ENCODE measurements around the gene ATF7. TPM values are rescaled to one million over a fixed set of nuclear protein-coding genes. Genes with fewer than 3 reads are reported as not detected.

ATF7 gene
- total and polyA plus RNA-seq, 2 donors (not counting 1 experiment from before 2014, with no cell fraction given), result 15.7 to 42.2 TPM

GRCh38 chr12:53468282-53468681 lies 157.9 kb downstream of the ATF7 start:
- Mint-ChIP-seq H3K4me3 (no peak overlapping the region), H3K27ac (no peak overlapping the region), H3K27me3 (no peaks in the 10 kb centered on the region), H3K4me1 (peaks cover 4% of the 10 kb centered on the region), H3K9me3 (ENCODE audit: insufficient read depth) (no peaks in the 10 kb centered on the region)
- Histone ChIP-seq H3K27ac (ENCODE audit: low read length in 2 of 2) (no peak overlapping the region), H3K4me3 (ENCODE audit: control extremely low read depth in 1 of 5, extremely low read depth in 1 of 5, insufficient read depth in 1 of 5, low read depth in 2 of 5, low read length in 4 of 5) (no peak overlapping the region), H2AFZ (ENCODE audit: insufficient read depth, low read depth, low read length, poor library complexity, severe bottlenecking) (no peak overlapping the region), H3K9ac (ENCODE audit: low read length) (no peak overlapping the region), H3K36me3 (replicated peaks in 1 of 2; ENCODE audit: control extremely low read depth in 1 of 2, control insufficient read depth in 1 of 2, extremely low read depth in 1 of 2, insufficient read depth in 2 of 2, low read length in 1 of 2) (peaks cover 22 to 96% of the 10 kb centered on the region in 2 experiments), H3K79me2 (ENCODE audit: control insufficient read depth, insufficient read depth, low read length) (peaks cover 73% of the 10 kb centered on the region), H4K20me1 (ENCODE audit: control insufficient read depth, insufficient read depth, low read length, poor library complexity, severe bottlenecking) (peaks cover 87% of the 10 kb centered on the region), H3K27me3 (replicated peaks in 1 of 4; ENCODE audit: control extremely low read depth in 1 of 4, control insufficient read depth in 3 of 4, insufficient read depth in 4 of 4, low read length in 3 of 4) (no peaks in the 10 kb centered on the region), H3K9me3 (ENCODE audit: control extremely low read depth in 1 of 3, control insufficient read depth in 2 of 3, insufficient read depth in 1 of 3, low read length in 2 of 3) (no peaks in the 10 kb centered on the region), H3K4me2 (replicated peaks; ENCODE audit: low read depth, low read length, poor library complexity, severe bottlenecking) (no peak overlapping the region), H3K4me1 (ENCODE audit: control insufficient read depth in 2 of 2, insufficient read depth in 2 of 2, low read length in 2 of 2) (no peaks in the 10 kb centered on the region)
- ATAC-seq (ENCODE audit: low read depth) (no peak), DNase-seq (no peak)
- ChIA-PET CTCF (interaction anchor here (0.6 to 1.1 kb wide), 2 partner anchors 10 to 115 kb away, joined by 3 to 4 read pairs; no protein-coding TSS in a partner anchor), POLR2A (interaction anchor here (0.6 to 0.7 kb wide), 3 partner anchors 20 to 202 kb away, joined by 3 read pairs; no protein-coding TSS in a partner anchor)
- no peak for TF ChIP-seq EZH2 (IDR thresholded peaks at IDR 0.05; ENCODE audit: borderline replicate concordance, insufficient read depth, low read depth, low read length, poor library complexity, severe bottlenecking)
- TF ChIP-seq CTCF (IDR thresholded peaks at IDR 0.05), result no peak
- intact Hi-C loops (cut with micrococcal nuclease), result no loop called here
- WGBS (ENCODE audit: insufficient coverage), result no CpG with 5 or more reads among the region's 1 CpG

- H3K27ac Mint-ChIP-seq, result no peak overlapping the region
Observed at GRCh38 chr12:53467880-53468279, 158.3 kb downstream of the ATF7 start.

More at GRCh38 chr12:53467880-53468279, 158.3 kb downstream of the ATF7 start:
- ChIA-PET POLR2A (interaction anchor here (0.6 to 0.7 kb wide), 3 partner anchors 21 to 202 kb away, joined by 3 read pairs; no protein-coding TSS in a partner anchor), CTCF (interaction anchor here (0.6 to 1.1 kb wide), 2 partner anchors 10 to 115 kb away, joined by 3 to 4 read pairs; no protein-coding TSS in a partner anchor)
- H3K9me3 ChIP-seq (ENCODE audit: control extremely low read depth in 1 of 3, control insufficient read depth in 2 of 3, insufficient read depth in 1 of 3, low read length in 2 of 3), result no peaks in the 10 kb centered on the region
- H3K27ac ChIP-seq (ENCODE audit: low read length in 2 of 2), result no peak overlapping the region
- no peak overlapping the region for H3K4me3 ChIP-seq (ENCODE audit: control extremely low read depth in 1 of 5, extremely low read depth in 1 of 5, insufficient read depth in 1 of 5, low read depth in 2 of 5, low read length in 4 of 5)
- H3K9ac ChIP-seq (ENCODE audit: low read length), result no peak overlapping the region
- H3K36me3 ChIP-seq (replicated peaks in 1 of 2; ENCODE audit: control extremely low read depth in 1 of 2, control insufficient read depth in 1 of 2, extremely low read depth in 1 of 2, insufficient read depth in 2 of 2, low read length in 1 of 2), result peaks cover 22 to 99% of the 10 kb centered on the region in 2 experiments
- Mint-ChIP-seq H3K4me3 (no peak overlapping the region), H3K27me3 (no peaks in the 10 kb centered on the region), H3K4me1 (peaks cover 4% of the 10 kb centered on the region), H3K9me3 (ENCODE audit: insufficient read depth) (no peaks in the 10 kb centered on the region)
- ATAC-seq (ENCODE audit: low read depth) (no peak), DNase-seq (no peak)
- no peaks in the 10 kb centered on the region for H3K4me1 ChIP-seq (ENCODE audit: control insufficient read depth in 2 of 2, insufficient read depth in 2 of 2, low read length in 2 of 2)
- H3K27me3 ChIP-seq (replicated peaks in 1 of 4; ENCODE audit: control extremely low read depth in 1 of 4, control insufficient read depth in 3 of 4, insufficient read depth in 4 of 4, low read length in 3 of 4), result no peaks in the 10 kb centered on the region
- no peak overlapping the region for H2AFZ ChIP-seq (ENCODE audit: insufficient read depth, low read depth, low read length, poor library complexity, severe bottlenecking)
- peaks cover 87% of the 10 kb centered on the region for H4K20me1 ChIP-seq (ENCODE audit: control insufficient read depth, insufficient read depth, low read length, poor library complexity, severe bottlenecking)
- intact Hi-C loops (cut with micrococcal nuclease), result no loop called here
- 100% methylated on average over 1 of the region's 2 CpGs for WGBS (ENCODE audit: insufficient coverage)
- H3K79me2 ChIP-seq (ENCODE audit: control insufficient read depth, insufficient read depth, low read length), result peaks cover 74% of the 10 kb centered on the region
- H3K4me2 ChIP-seq (replicated peaks; ENCODE audit: low read depth, low read length, poor library complexity, severe bottlenecking), result no peak overlapping the region
- no peak for TF ChIP-seq EZH2 (IDR thresholded peaks at IDR 0.05; ENCODE audit: borderline replicate concordance, insufficient read depth, low read depth, low read length, poor library complexity, severe bottlenecking)
- no peak for TF ChIP-seq CTCF (IDR thresholded peaks at IDR 0.05)

Measured in B cell (primary cell).